Gastrocnemius medialis (tissue), 4 donors: ENCODE measurements around the gene FGD5.

Experiments
- POLR2A ChIP-seq, 2 donors: fragments of 450-650 bp; IDR thresholded peaks; one replicate each; pipeline ENCODE4 v1.6.1; 2017; ENCODE audit warnings: antibody characterized with exemption in 2 of 2, mild to moderate bottlenecking in 2 of 2, moderate library complexity in 2 of 2
- TF ChIP-seq, protein P1 (sequence below), 5 experiments: fragments of 450-650 bp in 3 of 5; fragments of 200-600 bp in 2 of 5; sonication (generic) in 2 of 5; IDR thresholded peaks in 4 of 5; conservative IDR thresholded peaks in 1 of 5; 1 replicate in 4 of 5; 2 replicates in 1 of 5; pipeline ENCODE4 v1.5.1; 2016 to 2019; ENCODE audit warnings: antibody characterized with exemption in 5 of 5, mild to moderate bottlenecking in 3 of 5, moderate library complexity in 3 of 5

DNA sequence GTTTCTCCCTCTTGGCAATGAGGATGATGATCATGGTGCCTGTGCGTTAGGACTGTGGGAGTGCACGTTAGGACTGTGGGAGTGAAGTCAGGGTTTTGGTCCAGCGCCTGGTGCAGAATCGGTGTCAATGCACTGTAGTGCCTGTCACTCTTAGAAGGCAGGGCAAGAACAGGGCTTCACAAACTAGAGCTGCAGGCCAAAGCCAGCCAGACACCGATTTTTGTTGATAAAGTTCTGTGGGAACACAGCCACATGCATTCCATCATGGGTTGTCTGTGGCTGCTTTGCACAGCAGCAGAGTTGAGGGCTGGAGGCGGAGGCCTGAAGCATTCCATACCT is 96.0 kb downstream of the FGD5 start:
- TF ChIP-seq, protein P1, sequence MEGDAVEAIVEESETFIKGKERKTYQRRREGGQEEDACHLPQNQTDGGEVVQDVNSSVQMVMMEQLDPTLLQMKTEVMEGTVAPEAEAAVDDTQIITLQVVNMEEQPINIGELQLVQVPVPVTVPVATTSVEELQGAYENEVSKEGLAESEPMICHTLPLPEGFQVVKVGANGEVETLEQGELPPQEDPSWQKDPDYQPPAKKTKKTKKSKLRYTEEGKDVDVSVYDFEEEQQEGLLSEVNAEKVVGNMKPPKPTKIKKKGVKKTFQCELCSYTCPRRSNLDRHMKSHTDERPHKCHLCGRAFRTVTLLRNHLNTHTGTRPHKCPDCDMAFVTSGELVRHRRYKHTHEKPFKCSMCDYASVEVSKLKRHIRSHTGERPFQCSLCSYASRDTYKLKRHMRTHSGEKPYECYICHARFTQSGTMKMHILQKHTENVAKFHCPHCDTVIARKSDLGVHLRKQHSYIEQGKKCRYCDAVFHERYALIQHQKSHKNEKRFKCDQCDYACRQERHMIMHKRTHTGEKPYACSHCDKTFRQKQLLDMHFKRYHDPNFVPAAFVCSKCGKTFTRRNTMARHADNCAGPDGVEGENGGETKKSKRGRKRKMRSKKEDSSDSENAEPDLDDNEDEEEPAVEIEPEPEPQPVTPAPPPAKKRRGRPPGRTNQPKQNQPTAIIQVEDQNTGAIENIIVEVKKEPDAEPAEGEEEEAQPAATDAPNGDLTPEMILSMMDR (IDR thresholded peaks at IDR 0.05 in 4 of 5, conservative IDR thresholded peaks at IDR 0.05 in 1 of 5), result no peak
- TF ChIP-seq POLR2A (IDR thresholded peaks at IDR 0.05), result no peak
